Cerebellar cortex (tissue), 1 donor: ENCODE data around the gene PRKCA.
A peak's percentile ranks its signal among the peaks of the same experiment; 100 is the strongest.
"Not testable (repeated sequence)": the region's sequence is repeated elsewhere in the genome, so short reads cannot be mapped to it uniquely, and the experiment has no call there.

Experiments used
- DNase-seq: peaks from one replicate; pipeline ENCODE4 v3.0.0-alpha.2; 2015; ENCODE audit warnings: low spot score

Gene PRKCA

GRCh38 chr17:66715076-66715675, 412.8 kb downstream of the PRKCA start:
- no peak for DNase-seq

- DNase-seq = peak; percentile 86
Observed at GRCh38 chr17:66715745-66716156, 413.3 kb downstream of the PRKCA start.

DNA sequence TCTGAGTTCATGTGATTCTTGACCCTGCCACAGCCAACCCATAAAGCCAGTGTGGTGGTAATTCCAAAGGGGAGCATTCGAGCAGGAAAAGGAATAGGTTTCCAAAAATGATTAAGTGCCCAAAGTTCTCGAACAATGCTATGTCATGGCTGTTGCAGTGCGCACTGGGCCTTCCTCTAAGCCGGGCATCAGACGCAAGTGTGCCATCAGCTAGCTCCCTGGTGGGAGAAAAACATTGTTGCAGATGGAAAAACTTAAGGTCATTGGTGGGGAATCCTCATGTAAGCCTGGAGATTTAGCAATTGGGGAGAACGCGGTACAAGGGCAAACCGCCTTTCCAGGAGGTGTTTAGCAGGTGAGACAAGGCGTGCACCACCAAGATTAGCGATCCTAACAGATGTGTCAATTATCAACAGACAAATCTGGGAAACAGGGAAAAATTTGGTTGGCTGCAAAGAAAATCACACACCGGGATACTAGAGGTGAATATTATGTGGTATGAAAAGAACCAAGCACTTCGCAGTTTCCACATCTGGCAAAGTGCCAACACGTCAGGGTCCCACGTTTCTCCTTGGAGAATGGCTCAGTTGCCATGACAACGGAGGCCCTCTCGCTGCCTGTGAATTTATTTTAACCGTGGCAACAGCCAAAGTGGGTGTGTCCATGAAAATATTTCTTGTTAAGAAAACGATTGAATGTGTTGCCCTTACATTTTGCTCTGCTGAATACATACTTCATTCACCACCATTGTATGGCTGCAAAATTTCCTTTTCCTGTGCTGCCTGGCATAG, 414.0 kb downstream of the PRKCA start:
- no peak for DNase-seq

- DNase-seq = no peak
Observed at GRCh38 chr17:66717641-66718058, 415.2 kb downstream of the PRKCA start.

DNA sequence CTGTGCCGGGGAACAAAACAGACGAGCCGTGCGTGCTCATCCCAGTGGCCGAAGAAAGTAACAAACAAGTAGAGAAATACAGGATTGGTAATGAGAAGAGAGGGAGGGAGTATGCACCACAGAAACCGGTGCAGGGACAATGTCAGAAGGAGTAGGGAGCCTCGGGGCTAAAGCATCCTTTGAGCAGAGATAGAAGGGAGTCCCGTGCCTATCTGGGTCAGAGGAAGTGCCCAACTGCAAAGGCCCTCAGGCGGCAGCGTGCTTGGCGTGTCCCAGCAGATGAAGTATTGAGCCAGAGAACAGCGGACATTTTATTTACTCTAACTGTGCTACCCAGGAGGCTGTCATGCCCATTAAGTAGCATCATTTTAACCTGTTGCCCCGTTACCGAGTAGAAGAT, 417.6 kb downstream of the PRKCA start:
- no peak for DNase-seq

- no peak for DNase-seq
Observed at GRCh38 chr17:66720567-66720966, 418.2 kb downstream of the PRKCA start.

- no peak for DNase-seq
Observed at GRCh38 chr17:66722341-66722740, 419.9 kb downstream of the PRKCA start.

GRCh38 chr17:66724581-66725341, 422.3 kb downstream of the PRKCA start:
- no peak for DNase-seq

DNA sequence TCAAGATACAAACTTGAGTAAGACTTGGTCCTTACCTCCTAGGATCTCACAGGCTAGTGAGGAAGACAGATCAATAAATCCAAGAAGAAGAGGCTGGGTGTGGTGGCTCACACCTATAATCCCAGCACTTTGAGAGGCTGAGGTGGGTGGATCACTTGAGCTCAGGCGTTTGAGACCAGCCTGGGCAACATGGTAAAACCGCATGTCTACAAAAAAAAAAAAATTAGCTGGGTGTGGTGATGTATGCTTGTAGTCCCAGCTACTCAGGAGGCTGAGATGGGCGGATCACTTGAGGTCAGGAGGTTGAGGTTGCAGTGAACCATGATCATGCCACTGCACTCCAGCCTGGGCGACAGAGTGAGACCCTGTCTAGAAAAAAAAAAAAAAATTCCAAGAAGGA, 423.0 kb downstream of the PRKCA start:
- not testable (repeated sequence) for DNase-seq

GRCh38 chr17:66725956-66726355, 423.5 kb downstream of the PRKCA start:
- DNase-seq = no peak

GRCh38 chr17:66726371-66726770, 424.0 kb downstream of the PRKCA start:
- DNase-seq = no peak

GRCh38 chr17:66726846-66727245, 424.4 kb downstream of the PRKCA start:
- DNase-seq = no peak

DNA sequence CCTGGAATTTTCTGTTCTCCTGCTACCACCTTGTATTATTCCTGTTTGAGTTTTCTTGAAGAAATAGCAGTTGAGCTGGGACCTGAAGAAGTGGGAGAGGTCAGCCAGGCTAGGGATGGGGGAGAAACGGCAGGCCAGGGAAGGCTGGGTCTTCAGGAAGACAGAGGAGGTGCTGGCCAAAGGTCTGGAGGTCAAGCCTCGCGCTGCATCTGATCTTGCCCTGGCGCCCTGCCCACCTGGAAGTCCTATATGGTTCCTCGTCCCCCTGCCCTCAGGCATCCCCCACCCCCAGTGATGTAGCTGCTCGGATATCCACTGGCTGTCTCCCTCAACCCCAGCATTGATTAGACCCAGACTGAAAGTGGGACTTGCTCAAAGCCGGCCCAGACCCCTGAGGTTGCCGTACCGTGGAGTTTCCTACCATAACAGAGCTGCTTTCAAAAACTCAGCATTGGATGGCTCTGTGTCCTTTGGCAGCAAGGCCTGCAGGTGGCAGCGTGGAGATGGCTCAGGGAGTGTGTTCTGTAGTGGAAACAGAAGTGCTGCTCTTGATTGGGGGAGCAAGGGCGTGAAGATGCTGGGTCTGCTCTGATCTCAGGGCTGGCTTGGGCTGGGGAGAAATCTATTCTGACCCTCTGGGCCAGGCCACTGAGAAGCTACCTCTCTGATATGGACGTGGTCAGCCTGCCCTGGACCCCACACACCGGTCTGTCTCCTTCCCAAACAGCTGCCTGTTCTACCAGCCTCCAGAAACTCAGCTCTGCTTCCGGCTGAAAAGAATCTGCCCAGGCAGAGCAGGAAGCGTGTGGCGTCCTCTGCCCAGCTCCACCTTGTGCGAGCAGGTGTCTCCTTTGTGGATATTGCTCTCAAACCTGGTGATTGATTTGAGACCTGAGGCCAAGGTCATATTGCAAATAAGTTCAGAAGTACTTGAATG, 425.5 kb downstream of the PRKCA start:
- peak; percentile 58 for DNase-seq

DNA sequence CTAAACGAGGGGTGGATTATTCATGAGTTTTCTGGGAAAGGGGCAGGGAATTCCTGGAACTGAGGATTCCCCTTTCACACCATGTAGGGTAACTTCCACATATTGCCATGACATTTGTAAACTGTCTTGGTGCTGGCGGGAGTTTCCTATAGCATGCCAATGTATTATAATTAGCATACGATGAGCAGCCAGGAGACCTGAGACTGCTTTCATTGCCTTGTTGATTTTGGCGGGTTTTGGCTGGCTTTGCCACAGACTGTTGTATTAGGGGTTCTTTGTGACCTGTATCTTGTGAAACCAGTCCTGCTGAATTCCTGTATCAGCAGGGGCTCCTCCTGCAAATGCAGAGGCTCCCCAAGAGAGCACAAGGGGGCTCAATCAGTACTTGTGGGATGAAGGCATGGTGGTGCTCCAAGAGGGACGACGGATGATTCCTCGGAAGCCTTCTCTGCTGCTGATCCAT, 428.1 kb downstream of the PRKCA start:
- no peak for DNase-seq

DNA sequence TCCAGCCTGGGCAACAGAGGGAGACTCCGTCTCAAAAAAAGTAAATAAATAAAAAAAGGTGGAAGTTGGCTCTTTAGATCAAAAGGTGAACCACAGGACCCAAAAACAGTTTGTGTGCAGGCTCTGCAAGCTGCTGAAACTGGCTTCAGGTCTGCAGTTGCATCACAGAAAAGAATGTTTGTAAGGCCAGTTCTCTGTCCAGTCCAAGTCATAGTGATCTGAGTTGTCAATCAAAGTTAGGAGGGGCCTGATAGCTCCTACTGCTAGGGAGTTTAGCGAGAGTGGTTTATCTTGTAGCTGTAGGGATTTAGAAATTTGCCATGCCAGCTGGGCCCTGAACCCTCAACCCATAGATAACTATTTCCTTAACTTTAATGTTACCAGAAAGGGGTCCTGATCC, 431.3 kb downstream of the PRKCA start:
- DNase-seq = no peak

GRCh38 chr17:66734186-66734943, 432.0 kb downstream of the PRKCA start:
- DNase-seq = no peak

DNA sequence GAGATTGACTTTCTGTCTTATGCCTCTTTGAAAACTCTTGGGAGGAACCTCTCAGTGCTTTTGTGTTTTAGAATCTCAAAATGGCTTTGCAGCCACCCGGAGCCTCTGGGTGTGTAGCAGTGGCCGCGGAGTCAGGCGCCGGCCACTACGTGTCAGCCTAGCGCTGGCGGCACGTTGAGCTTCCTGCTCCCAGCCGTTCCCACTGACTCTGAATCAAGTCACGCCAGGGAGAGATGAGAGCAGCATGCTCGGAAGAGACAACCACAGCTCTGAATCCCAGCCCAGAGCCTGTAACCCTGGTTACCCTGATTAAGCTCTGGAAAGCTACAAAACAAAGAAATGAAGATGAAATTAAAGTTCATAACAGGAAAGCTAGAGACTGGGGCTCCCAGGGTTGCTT, 435.1 kb downstream of the PRKCA start:
- DNase-seq = peak; percentile 27

- DNase-seq = no peak
Observed at GRCh38 chr17:66738301-66738700, 435.9 kb downstream of the PRKCA start.

GRCh38 chr17:66739553-66739952, 437.1 kb downstream of the PRKCA start:
- no peak for DNase-seq

DNA sequence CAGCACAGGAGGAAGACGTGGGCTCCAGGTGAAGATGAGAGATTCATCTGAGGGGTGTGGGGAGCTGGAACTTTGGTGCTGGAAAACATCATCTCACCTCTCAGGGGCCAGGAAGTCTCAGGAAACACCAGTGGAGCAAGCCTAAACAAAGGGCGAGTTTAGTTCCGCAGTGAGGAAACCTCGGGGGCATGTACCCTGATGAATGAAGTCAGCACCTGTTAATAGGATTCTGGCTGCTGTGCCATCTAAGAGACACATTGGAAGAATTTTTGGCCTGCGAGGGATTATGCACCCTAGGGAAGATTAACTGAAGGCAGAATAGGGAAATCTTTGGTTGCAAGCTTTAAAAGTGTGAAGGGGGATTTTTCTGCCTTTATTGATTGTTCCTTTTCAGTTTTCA, 437.8 kb downstream of the PRKCA start:
- DNase-seq = no peak

- no peak for DNase-seq
Observed at GRCh38 chr17:66743511-66743910, 441.1 kb downstream of the PRKCA start.
